ENCODE results near the gene VKORC1L1. TPM values are rescaled to one million over a fixed set of nuclear protein-coding genes. Genes with fewer than 3 reads are reported as not detected.

VKORC1L1 gene
- total RNA-seq, 1 donor = 19.9 TPM

- H3K4me3 ChIP-seq (ENCODE audit: low read depth, low read length) = no peak overlapping the region
- DNase-seq (ENCODE audit: low read depth) = peak; percentile 21
- TF ChIP-seq CTCF (IDR thresholded peaks at IDR 0.05; ENCODE audit: insufficient read depth, low read depth, low read length) = no peak
These were observed 37.4 kb downstream of the VKORC1L1 start for GRCh38 chr7:65910237-65910636.

GRCh38 chr7:65912237-65912636 lies 39.4 kb downstream of the VKORC1L1 start:
- no peak overlapping the region for H3K4me3 ChIP-seq (ENCODE audit: low read depth, low read length)
- no peak for DNase-seq (ENCODE audit: low read depth)
- no peak for TF ChIP-seq CTCF (IDR thresholded peaks at IDR 0.05; ENCODE audit: insufficient read depth, low read depth, low read length)

GRCh38 chr7:65915921-65916657 lies 43.2 kb downstream of the VKORC1L1 start:
- TF ChIP-seq CTCF (IDR thresholded peaks at IDR 0.05; ENCODE audit: insufficient read depth, low read depth, low read length) = no peak
- DNase-seq (ENCODE audit: low read depth) = no peak

GRCh38 chr7:65923316-65923715 lies 50.4 kb downstream of the VKORC1L1 start:
- no peak for TF ChIP-seq CTCF (IDR thresholded peaks at IDR 0.05; ENCODE audit: insufficient read depth, low read depth, low read length)
- H3K4me3 ChIP-seq (ENCODE audit: low read depth, low read length) = no peak overlapping the region

More at GRCh38 chr7:65915921-65916657, 43.2 kb downstream of the VKORC1L1 start:
- H3K4me3 ChIP-seq (ENCODE audit: low read depth, low read length) = no peak overlapping the region

GRCh38 chr7:65924193-65924592 lies 51.3 kb downstream of the VKORC1L1 start:
- no peak for TF ChIP-seq CTCF (IDR thresholded peaks at IDR 0.05; ENCODE audit: insufficient read depth, low read depth, low read length)
- no peak overlapping the region for H3K4me3 ChIP-seq (ENCODE audit: low read depth, low read length)
- DNase-seq (ENCODE audit: low read depth) = no peak

More at GRCh38 chr7:65923316-65923715, 50.4 kb downstream of the VKORC1L1 start:
- DNase-seq (ENCODE audit: low read depth) = no peak

- no peak for TF ChIP-seq CTCF (IDR thresholded peaks at IDR 0.05; ENCODE audit: insufficient read depth, low read depth, low read length)
- no peak for DNase-seq (ENCODE audit: low read depth)
- H3K4me3 ChIP-seq (ENCODE audit: low read depth, low read length) = no peak overlapping the region
These were observed 52.2 kb downstream of the VKORC1L1 start for GRCh38 chr7:65925040-65925439.

- DNase-seq (ENCODE audit: low read depth) = no peak
These were observed 53.7 kb downstream of the VKORC1L1 start for GRCh38 chr7:65926588-65926987.

More at GRCh38 chr7:65926588-65926987, 53.7 kb downstream of the VKORC1L1 start:
- TF ChIP-seq CTCF (IDR thresholded peaks at IDR 0.05; ENCODE audit: insufficient read depth, low read depth, low read length) = no peak
- H3K4me3 ChIP-seq (ENCODE audit: low read depth, low read length) = no peak overlapping the region

Measured in fibroblast of villous mesenchyme (primary cell).